Activated naive CD4-positive, alpha-beta T cell treated with anti-CD3 and anti-CD28 coated beads, Interleukin-2, amount 50 U/mL, for 24 hours (primary cell): Measurements from ENCODE around the gene XRCC6.

Experiments
- H3K27ac Mint-ChIP-seq: one replicate; pipeline ENCODE4 v1.8.0; 2021; ENCODE audit warnings: mild to moderate bottlenecking, mixed read lengths
- H3K27me3 Mint-ChIP-seq: one replicate; pipeline ENCODE4 v1.8.0; 2021; ENCODE audit warnings: mixed read lengths
- H3K36me3 Mint-ChIP-seq: one replicate; pipeline ENCODE4 v1.8.0; 2021; ENCODE audit warnings: mixed read lengths
- H3K4me1 Mint-ChIP-seq: one replicate; pipeline ENCODE4 v1.8.0; 2021; ENCODE audit warnings: mixed read lengths
- H3K4me3 Mint-ChIP-seq: one replicate; pipeline ENCODE4 v1.8.0; 2021; ENCODE audit warnings: mild to moderate bottlenecking, mixed read lengths
- H3K9me3 Mint-ChIP-seq: one replicate; pipeline ENCODE4 v1.8.0; 2021; ENCODE audit warnings: mixed read lengths

XRCC6 gene

DNA sequence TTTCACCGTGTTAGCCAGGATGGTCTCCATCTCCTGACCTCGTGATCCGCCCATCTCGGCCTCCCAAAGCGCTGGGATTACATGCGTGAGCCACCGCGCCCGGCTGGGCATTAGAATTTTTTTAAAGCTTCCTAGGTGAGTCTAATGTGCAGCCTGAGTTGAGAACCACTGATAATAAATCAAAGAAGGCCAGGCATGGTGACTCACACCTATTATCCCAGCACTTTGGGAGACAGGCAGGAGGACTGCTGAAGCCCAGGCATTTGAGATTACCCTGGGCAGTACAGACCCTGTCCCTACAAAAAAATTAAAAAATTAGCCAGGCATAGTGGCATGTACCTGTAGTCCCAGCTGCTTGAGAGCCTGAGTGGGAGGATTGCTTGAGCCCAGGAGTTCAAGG lies 91.9 kb downstream of the XRCC6 start:
- Mint-ChIP-seq H3K27ac (no peak overlapping the region), H3K9me3 (no peaks in the 10 kb centered on the region), H3K4me3 (no peak overlapping the region), H3K36me3 (no peaks in the 10 kb centered on the region), H3K27me3 (no peaks in the 10 kb centered on the region), H3K4me1 (no peaks in the 10 kb centered on the region)
